B cell (primary cell): ENCODE results near the gene RAD51D. TPM values are rescaled to one million over a fixed set of nuclear protein-coding genes. Genes with fewer than 3 reads are reported as not detected.

Source experiments
- ATAC-seq: fragments of 200-7000 bp; cut with Tn5 transposase; one replicate; pipeline ENCODE4 v1.10.0; 2021; ENCODE audit warnings: low read depth, mild to moderate bottlenecking, moderate number of reproducible peaks, moderate library complexity
- CTCF ChIA-PET: fragments of 350-600 bp; sonication (Branson Sonifier 250); formaldehyde crosslinking; loops from one replicate; lab custom pipeline; 2021; ENCODE audit warnings: antibody characterized with exemption, inconsistent platforms; lab: Charles Lee
- POLR2A ChIA-PET: fragments of 350-600 bp; sonication (Branson Sonifier 250); formaldehyde crosslinking; loops from one replicate; lab custom pipeline; 2021; ENCODE audit warnings: antibody characterized with exemption; lab: Charles Lee
- DNase-seq: peaks from one replicate; pipeline ENCODE4 v3.0.0; 2013
- H2AFZ ChIP-seq: 2 replicates; pipeline ENCODE4 v1.6.1; 2012; ENCODE audit warnings: mild to moderate bottlenecking, low read depth, low read length; ENCODE audit not compliant: insufficient read depth, poor library complexity, severe bottlenecking
- H3K27ac ChIP-seq, 2 donors: 1 replicate in 1 of 2; 2 replicates in 1 of 2; pipeline ENCODE4 v1.5.1; 2012 to 2013; ENCODE audit warnings: low read length in 2 of 2, mild to moderate bottlenecking in 2 of 2, moderate library complexity in 1 of 2
- H3K27me3 ChIP-seq, 4 experiments: fragments of 200-600 bp in 1 of 4; sonication (generic) in 1 of 4; replicated peaks in 1 of 4; 1 replicate in 2 of 4; 2 replicates in 2 of 4; pipeline versions ENCODE4 v1.6.1 to v1.7.0; 2013 to 2016; ENCODE audit warnings: low read length in 3 of 4, mild to moderate bottlenecking in 2 of 4, mixed read lengths in 1 of 4, moderate library complexity in 1 of 4; ENCODE audit not compliant: insufficient read depth in 4 of 4, control insufficient read depth in 3 of 4; ENCODE audit errors: control extremely low read depth in 1 of 4
- H3K36me3 ChIP-seq, 2 experiments: replicated peaks in 1 of 2; 1 replicate in 1 of 2; 2 replicates in 1 of 2; pipeline versions ENCODE4 v1.6.1 to v1.7.1; 2013; ENCODE audit warnings: low read length in 1 of 2; ENCODE audit not compliant: insufficient read depth in 2 of 2, control insufficient read depth in 1 of 2; ENCODE audit errors: control extremely low read depth in 1 of 2, extremely low read depth in 1 of 2
- H3K4me1 ChIP-seq, 2 donors: fragments of 200-600 bp in 1 of 2; sonication (generic) in 1 of 2; 1 replicate in 1 of 2; 2 replicates in 1 of 2; pipeline versions ENCODE4 v1.5.1 to v1.6.1; 2013 to 2017; ENCODE audit warnings: low read length in 2 of 2; ENCODE audit not compliant: control insufficient read depth in 2 of 2, insufficient read depth in 2 of 2
- H3K4me2 ChIP-seq: replicated peaks from 2 replicates; pipeline ENCODE3; 2012; ENCODE audit warnings: mild to moderate bottlenecking, low read depth, low read length; ENCODE audit not compliant: poor library complexity, severe bottlenecking
- H3K4me3 ChIP-seq, 5 experiments: fragments of 200-600 bp in 1 of 5; sonication (generic) in 1 of 5; 1 replicate in 3 of 5; 2 replicates in 2 of 5; pipeline versions ENCODE4 v1.5.1 to v1.7.0; 2011 to 2016; ENCODE audit warnings: low read length in 4 of 5, mild to moderate bottlenecking in 4 of 5, low read depth in 2 of 5, control low read depth in 1 of 5, moderate library complexity in 1 of 5; ENCODE audit not compliant: insufficient read depth in 1 of 5; ENCODE audit errors: control extremely low read depth in 1 of 5, extremely low read depth in 1 of 5
- H3K79me2 ChIP-seq: fragments of 200-600 bp; sonication (generic); one replicate; pipeline ENCODE4 v1.6.0; 2016; ENCODE audit warnings: low read length; ENCODE audit not compliant: control insufficient read depth, insufficient read depth
- H3K9ac ChIP-seq: fragments of 200-600 bp; sonication (generic); 2 replicates; pipeline ENCODE4 v1.6.1; 2017; ENCODE audit warnings: mild to moderate bottlenecking, low read length, moderate library complexity
- H3K9me3 ChIP-seq, 3 donors: one replicate each; pipeline versions ENCODE4 v1.6.1 to v1.7.1; 2013; ENCODE audit warnings: low read length in 2 of 3; ENCODE audit not compliant: control insufficient read depth in 2 of 3, insufficient read depth in 1 of 3; ENCODE audit errors: control extremely low read depth in 1 of 3
- H4K20me1 ChIP-seq: 2 replicates; pipeline ENCODE4 v1.6.0; 2012; ENCODE audit warnings: mild to moderate bottlenecking, low read length; ENCODE audit not compliant: insufficient read depth, control insufficient read depth, poor library complexity, severe bottlenecking
- H3K27ac Mint-ChIP-seq: one replicate; pipeline ENCODE4 v1.8.0; 2021; ENCODE audit warnings: mixed read lengths
- H3K27me3 Mint-ChIP-seq: one replicate; pipeline ENCODE4 v1.8.0; 2021; ENCODE audit warnings: mixed read lengths
- H3K4me1 Mint-ChIP-seq: one replicate; pipeline ENCODE4 v1.8.0; 2021; ENCODE audit warnings: mixed read lengths
- H3K4me3 Mint-ChIP-seq: one replicate; pipeline ENCODE4 v1.8.0; 2021; ENCODE audit warnings: mixed read lengths
- H3K9me3 Mint-ChIP-seq: one replicate; pipeline ENCODE4 v1.8.0; 2022; ENCODE audit warnings: mixed read lengths; ENCODE audit not compliant: insufficient read depth
- EZH2 ChIP-seq: IDR thresholded peaks from 2 replicates; pipeline ENCODE4 v1.6.1; 2012; ENCODE audit warnings: borderline replicate concordance, low read depth, mild to moderate bottlenecking, moderate library complexity, low read length; ENCODE audit not compliant: insufficient read depth, poor library complexity, severe bottlenecking
- WGBS: methylation state at CpG from one replicate; pipeline ENCODE4 v1.1.5; 2013; ENCODE audit warnings: missing lambda C conversion rate; ENCODE audit not compliant: insufficient coverage; 5-methylcytosine and 5-hydroxymethylcytosine counted together
- intact Hi-C: fragments of 100-400 bp; cut with micrococcal nuclease; formaldehyde crosslinking; loops from one replicate; pipeline ENCODE4 v1.10.0; 2022
- polyA plus RNA-seq: library from polyadenylated mRNA; depleted of rRNA; stranded (reverse); fragments of >200 nt; gene quantifications from 2 replicates; pipeline ENCODE4 v1.2.3, GENCODE V29; 2012
- total RNA-seq, 2 donors: library from RNA; stranded (reverse); fragments of 120-200 nt in 1 of 2; gene quantifications; 1 replicate in 1 of 2; 2 replicates in 1 of 2; pipeline versions ENCODE4 v1.2.3 to v1.2.4, GENCODE V29; 2013 to 2022
- TF ChIP-seq, protein P1 (sequence below): fragments of 200-600 bp; IDR thresholded peaks from one replicate; pipeline ENCODE4 v1.8.0; 2022; ENCODE audit warnings: antibody characterized with exemption, mild to moderate bottlenecking

Gene RAD51D
- total and polyA plus RNA-seq, 2 donors (not counting 1 experiment from before 2014, with no cell fraction given) = 12.8 to 29.4 TPM

GRCh38 chr17:35069311-35069710, 50.3 kb downstream of the RAD51D start:
- no peak for TF ChIP-seq EZH2
- TF ChIP-seq, protein P1, sequence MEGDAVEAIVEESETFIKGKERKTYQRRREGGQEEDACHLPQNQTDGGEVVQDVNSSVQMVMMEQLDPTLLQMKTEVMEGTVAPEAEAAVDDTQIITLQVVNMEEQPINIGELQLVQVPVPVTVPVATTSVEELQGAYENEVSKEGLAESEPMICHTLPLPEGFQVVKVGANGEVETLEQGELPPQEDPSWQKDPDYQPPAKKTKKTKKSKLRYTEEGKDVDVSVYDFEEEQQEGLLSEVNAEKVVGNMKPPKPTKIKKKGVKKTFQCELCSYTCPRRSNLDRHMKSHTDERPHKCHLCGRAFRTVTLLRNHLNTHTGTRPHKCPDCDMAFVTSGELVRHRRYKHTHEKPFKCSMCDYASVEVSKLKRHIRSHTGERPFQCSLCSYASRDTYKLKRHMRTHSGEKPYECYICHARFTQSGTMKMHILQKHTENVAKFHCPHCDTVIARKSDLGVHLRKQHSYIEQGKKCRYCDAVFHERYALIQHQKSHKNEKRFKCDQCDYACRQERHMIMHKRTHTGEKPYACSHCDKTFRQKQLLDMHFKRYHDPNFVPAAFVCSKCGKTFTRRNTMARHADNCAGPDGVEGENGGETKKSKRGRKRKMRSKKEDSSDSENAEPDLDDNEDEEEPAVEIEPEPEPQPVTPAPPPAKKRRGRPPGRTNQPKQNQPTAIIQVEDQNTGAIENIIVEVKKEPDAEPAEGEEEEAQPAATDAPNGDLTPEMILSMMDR = no peak
- no peaks in the 10 kb centered on the region for H3K9me3 Mint-ChIP-seq
- H3K27me3 ChIP-seq = no peaks in the 10 kb centered on the region
- no CpG with 5 or more reads among the region's 2 CpGs for WGBS
- peaks cover 7 to 9% of the 10 kb centered on the region in 2 donors for H3K4me1 ChIP-seq
- H3K9ac ChIP-seq = no peak overlapping the region
- no peaks in the 10 kb centered on the region for H4K20me1 ChIP-seq
- no peak overlapping the region for H3K4me3 ChIP-seq
- POLR2A ChIA-PET = no interaction called here
- H3K4me2 ChIP-seq = peak overlapping the region; percentile 2
- H3K79me2 ChIP-seq = peaks cover 40% of the 10 kb centered on the region
- no peaks in the 10 kb centered on the region for H3K9me3 ChIP-seq
- H3K27me3 Mint-ChIP-seq = no peaks in the 10 kb centered on the region
- CTCF ChIA-PET = interaction anchor here (1.1 to 2.3 kb wide), 5 partner anchors 9 to 50 kb away, joined by 3 to 8 read pairs (median 5); partner anchors contain the start of gene RAD51D
- intact Hi-C loops = loop anchor here (10.0 kb wide), 1 partner anchor 45 kb away; the partner anchor contains the start of gene RAD51D
- peak overlapping the region; percentile 5 for H3K27ac Mint-ChIP-seq
- no peaks in the 10 kb centered on the region for H3K36me3 ChIP-seq
- H2AFZ ChIP-seq = no peak overlapping the region
- ATAC-seq (peak; percentile 58), DNase-seq (no peak)
- H3K4me1 Mint-ChIP-seq = peaks cover 39% of the 10 kb centered on the region
- H3K4me3 Mint-ChIP-seq = peak overlapping the region; percentile 2
- H3K27ac ChIP-seq = no peak overlapping the region

DNA sequence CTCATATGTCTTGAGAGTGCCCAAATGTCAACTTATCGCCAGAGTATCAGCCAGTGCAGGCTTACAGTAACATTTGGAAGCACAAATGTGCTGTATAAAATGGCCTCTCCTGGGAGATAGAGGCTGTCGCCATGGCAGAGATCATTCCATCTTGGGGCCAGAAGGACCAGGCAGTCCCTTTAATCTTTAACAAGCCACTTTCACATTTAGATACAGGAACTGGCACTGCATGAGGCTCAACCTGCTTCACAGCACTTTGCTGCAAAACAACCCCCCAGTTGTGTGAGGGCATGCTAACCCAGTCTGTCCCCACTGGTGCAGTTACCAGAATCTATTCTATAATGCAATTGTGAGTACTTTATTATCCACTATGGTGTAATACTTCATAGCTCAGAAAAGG, 51.4 kb downstream of the RAD51D start:
- peaks cover 40% of the 10 kb centered on the region for H3K79me2 ChIP-seq
- no peaks in the 10 kb centered on the region for H3K9me3 Mint-ChIP-seq
- POLR2A ChIA-PET = no interaction called here
- CTCF ChIA-PET = interaction anchor here (1.5 to 2.3 kb wide), 2 partner anchors 9 to 22 kb away, joined by 3 to 8 read pairs; no protein-coding TSS in a partner anchor
- H3K4me1 Mint-ChIP-seq = peaks cover 42% of the 10 kb centered on the region
- no peak overlapping the region for H3K9ac ChIP-seq
- H3K27me3 Mint-ChIP-seq = no peaks in the 10 kb centered on the region
- no peak overlapping the region for H3K4me3 Mint-ChIP-seq
- H3K27ac Mint-ChIP-seq = no peak overlapping the region
- H4K20me1 ChIP-seq = no peaks in the 10 kb centered on the region
- no peak overlapping the region for H3K4me3 ChIP-seq
- H2AFZ ChIP-seq = no peak overlapping the region
- H3K36me3 ChIP-seq = no peaks in the 10 kb centered on the region
- no peak overlapping the region for H3K4me2 ChIP-seq
- whole genome bisulfite sequencing = 100% methylated on average over 2 of the region's 2 CpGs
- ATAC-seq (no peak), DNase-seq (no peak)
- H3K9me3 ChIP-seq = no peaks in the 10 kb centered on the region
- H3K27ac ChIP-seq = no peak overlapping the region
- peaks cover 14 to 17% of the 10 kb centered on the region in 2 donors for H3K4me1 ChIP-seq
- TF ChIP-seq, protein P1 = no peak
- no peak for TF ChIP-seq EZH2
- H3K27me3 ChIP-seq = no peaks in the 10 kb centered on the region
- intact Hi-C loops = loop anchor here (10.0 kb wide), 1 partner anchor 47 kb away; the partner anchor contains the start of gene RAD51D
